CD14-positive monocyte (primary cell): ENCODE data around the gene PRDX3. TPM values are rescaled to one million over a fixed set of nuclear protein-coding genes. Genes with fewer than 3 reads are reported as not detected.

ENCODE experiments used
- DNase-seq, 3 donors: peaks; one replicate each; pipeline ENCODE4 v3.0.0-alpha.2; 2011 to 2022
- H2AFZ ChIP-seq: 2 replicates; pipeline ENCODE4 v1.6.0; 2012; ENCODE audit warnings: mild to moderate bottlenecking, low read depth, low read length, inconsistent platforms; ENCODE audit not compliant: insufficient read depth, poor library complexity, severe bottlenecking
- H3K27ac ChIP-seq, 2 donors: 1 replicate in 1 of 2; 2 replicates in 1 of 2; pipeline ENCODE4 v1.5.1; 2012 to 2013; ENCODE audit warnings: low read length in 2 of 2, control low read depth in 1 of 2, inconsistent platforms in 1 of 2, low read depth in 1 of 2, mild to moderate bottlenecking in 1 of 2
- H3K27me3 ChIP-seq, 2 donors: one replicate each; pipeline versions ENCODE4 v1.6.0 to v1.6.1; 2011 to 2013; ENCODE audit warnings: low read length in 2 of 2; ENCODE audit not compliant: control insufficient read depth in 2 of 2, insufficient read depth in 2 of 2
- H3K36me3 ChIP-seq, 2 donors: replicated peaks in 1 of 2; 1 replicate in 1 of 2; 2 replicates in 1 of 2; pipeline versions ENCODE4 v1.5.1 to v1.6.1; 2012 to 2013; ENCODE audit warnings: low read length in 2 of 2, control low read depth in 1 of 2, inconsistent platforms in 1 of 2, mild to moderate bottlenecking in 1 of 2; ENCODE audit not compliant: insufficient read depth in 2 of 2, control insufficient read depth in 1 of 2
- H3K4me1 ChIP-seq, 2 donors: 1 replicate in 1 of 2; 2 replicates in 1 of 2; pipeline versions ENCODE4 v1.5.1 to v1.6.1; 2012 to 2013; ENCODE audit warnings: low read length in 2 of 2, control low read depth in 1 of 2, inconsistent platforms in 1 of 2, mild to moderate bottlenecking in 1 of 2, moderate library complexity in 1 of 2; ENCODE audit not compliant: insufficient read depth in 2 of 2, control insufficient read depth in 1 of 2
- H3K4me2 ChIP-seq: replicated peaks from 2 replicates; pipeline ENCODE3; 2012; ENCODE audit warnings: low read length, moderate library complexity, mild to moderate bottlenecking; ENCODE audit not compliant: poor library complexity, severe bottlenecking; ENCODE audit errors: extremely low read depth
- H3K4me3 ChIP-seq, 3 experiments: fragments of 200-600 bp in 1 of 3; sonication (generic) in 1 of 3; replicated peaks in 1 of 3; 1 replicate in 2 of 3; 2 replicates in 1 of 3; pipeline ENCODE4 v1.5.1; 2011 to 2013; ENCODE audit warnings: low read length in 3 of 3, mild to moderate bottlenecking in 3 of 3, control low read depth in 2 of 3, low read depth in 2 of 3, inconsistent platforms in 1 of 3, moderate library complexity in 1 of 3
- H3K79me2 ChIP-seq: 2 replicates; pipeline ENCODE4 v1.6.0; 2012; ENCODE audit warnings: mild to moderate bottlenecking, control low read depth, inconsistent platforms, low read length, moderate library complexity; ENCODE audit not compliant: insufficient read depth
- H3K9ac ChIP-seq: 2 replicates; pipeline ENCODE4 v1.6.0; 2017; ENCODE audit warnings: low read length, mild to moderate bottlenecking; ENCODE audit not compliant: insufficient read depth, poor library complexity, severe bottlenecking
- H3K9me3 ChIP-seq, 2 donors: replicated peaks in 1 of 2; 1 replicate in 1 of 2; 2 replicates in 1 of 2; pipeline versions ENCODE4 v1.5.1 to v1.6.1; 2012 to 2013; ENCODE audit warnings: low read length in 2 of 2, control low read depth in 1 of 2; ENCODE audit not compliant: control insufficient read depth in 1 of 2, insufficient read depth in 1 of 2
- H4K20me1 ChIP-seq: 2 replicates; pipeline ENCODE4 v1.6.0; 2012; ENCODE audit warnings: mild to moderate bottlenecking, low read length, control low read depth, moderate library complexity; ENCODE audit not compliant: insufficient read depth
- H3K27ac Mint-ChIP-seq, 7 donors: one replicate each; pipeline ENCODE4 v1.8.0; 2020; ENCODE audit warnings: mild to moderate bottlenecking in 7 of 7, mixed read lengths in 7 of 7, moderate library complexity in 6 of 7, inconsistent platforms in 2 of 7
- H3K27me3 Mint-ChIP-seq, 3 donors: one replicate each; pipeline ENCODE4 v1.8.0; 2021 to 2022; ENCODE audit warnings: low read depth in 3 of 3, mild to moderate bottlenecking in 3 of 3, mixed read lengths in 3 of 3, moderate library complexity in 3 of 3, inconsistent platforms in 1 of 3
- H3K36me3 Mint-ChIP-seq, 2 donors: one replicate each; pipeline ENCODE4 v1.8.0; 2020; ENCODE audit warnings: mixed read lengths in 2 of 2, inconsistent platforms in 1 of 2, mild to moderate bottlenecking in 1 of 2
- H3K4me1 Mint-ChIP-seq: one replicate; pipeline ENCODE4 v1.8.0; 2020; ENCODE audit warnings: mild to moderate bottlenecking, mixed read lengths
- H3K4me3 Mint-ChIP-seq, 2 donors: one replicate each; pipeline ENCODE4 v1.8.0; 2020; ENCODE audit warnings: mild to moderate bottlenecking in 2 of 2, mixed read lengths in 2 of 2, moderate library complexity in 1 of 2
- H3K9me3 Mint-ChIP-seq, 7 donors: one replicate each; pipeline ENCODE4 v1.8.0; 2020 to 2022; ENCODE audit warnings: mixed read lengths in 7 of 7, mild to moderate bottlenecking in 6 of 7, moderate library complexity in 6 of 7, inconsistent platforms in 2 of 7
- WGBS: methylation state at CpG from one replicate; pipeline ENCODE4 v1.1.5; 2013; ENCODE audit warnings: missing lambda C conversion rate; ENCODE audit not compliant: insufficient coverage; 5-methylcytosine and 5-hydroxymethylcytosine counted together
- intact Hi-C, 2 donors: fragments of 100-400 bp; cut with micrococcal nuclease; formaldehyde crosslinking; loops; one replicate each; pipeline versions ENCODE4 v1.15.0 to v1.15.1; 2023
- polyA plus RNA-seq, 3 donors: library from polyadenylated mRNA; depleted of rRNA in 1 of 3; unstranded in 2 of 3; stranded (reverse) in 1 of 3; fragments of 300-500 nt in 2 of 3; fragments of >200 nt in 1 of 3; fragmentation: Illumina TruSeq in 2 of 3; gene quantifications; 1 replicate in 2 of 3; 2 replicates in 1 of 3; pipeline ENCODE4 v1.2.3, GENCODE V29; 2012 to 2021
- TF ChIP-seq, protein P1 (sequence below): fragments of 200-600 bp; IDR thresholded peaks from one replicate; pipeline ENCODE4 v1.8.0; 2022; ENCODE audit warnings: antibody characterized with exemption, mild to moderate bottlenecking

PRDX3 gene
- polyA plus RNA-seq, 3 donors = 81.9 to 459 (median 410) TPM

- DNase-seq = no peak
- Mint-ChIP-seq H3K27ac (peak overlapping the region in 2 of 7 donors; percentile 10 to 63), H3K27me3 (peaks cover 0 to 3% (median 0%) of the 10 kb centered on the region in 3 donors), H3K36me3 (peaks cover 39 to 64% of the 10 kb centered on the region in 2 donors), H3K4me1 (peaks cover 12% of the 10 kb centered on the region), H3K9me3 (no peaks in the 10 kb centered on the region), H3K4me3 (no peak overlapping the region)
- Histone ChIP-seq H4K20me1 (no peaks in the 10 kb centered on the region), H3K27ac (no peak overlapping the region), H3K27me3 (no peaks in the 10 kb centered on the region), H2AFZ (no peak overlapping the region), H3K4me3 (no peak overlapping the region), H3K36me3 (peaks cover 26 to 59% of the 10 kb centered on the region in 2 donors), H3K9me3 (no peaks in the 10 kb centered on the region), H3K4me1 (peaks cover 8 to 11% of the 10 kb centered on the region in 2 donors), H3K79me2 (peaks cover 1% of the 10 kb centered on the region), H3K9ac (no peak overlapping the region), H3K4me2 (no peak overlapping the region)
- intact Hi-C loops = loop anchor here in 1 of 2 donors (5.0 kb wide), 1 partner anchor 274 kb away; no protein-coding TSS in a partner anchor
- TF ChIP-seq, protein P1, sequence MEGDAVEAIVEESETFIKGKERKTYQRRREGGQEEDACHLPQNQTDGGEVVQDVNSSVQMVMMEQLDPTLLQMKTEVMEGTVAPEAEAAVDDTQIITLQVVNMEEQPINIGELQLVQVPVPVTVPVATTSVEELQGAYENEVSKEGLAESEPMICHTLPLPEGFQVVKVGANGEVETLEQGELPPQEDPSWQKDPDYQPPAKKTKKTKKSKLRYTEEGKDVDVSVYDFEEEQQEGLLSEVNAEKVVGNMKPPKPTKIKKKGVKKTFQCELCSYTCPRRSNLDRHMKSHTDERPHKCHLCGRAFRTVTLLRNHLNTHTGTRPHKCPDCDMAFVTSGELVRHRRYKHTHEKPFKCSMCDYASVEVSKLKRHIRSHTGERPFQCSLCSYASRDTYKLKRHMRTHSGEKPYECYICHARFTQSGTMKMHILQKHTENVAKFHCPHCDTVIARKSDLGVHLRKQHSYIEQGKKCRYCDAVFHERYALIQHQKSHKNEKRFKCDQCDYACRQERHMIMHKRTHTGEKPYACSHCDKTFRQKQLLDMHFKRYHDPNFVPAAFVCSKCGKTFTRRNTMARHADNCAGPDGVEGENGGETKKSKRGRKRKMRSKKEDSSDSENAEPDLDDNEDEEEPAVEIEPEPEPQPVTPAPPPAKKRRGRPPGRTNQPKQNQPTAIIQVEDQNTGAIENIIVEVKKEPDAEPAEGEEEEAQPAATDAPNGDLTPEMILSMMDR = no peak
- WGBS = 95% methylated on average over 6 of the region's 10 CpGs
These were observed 35.0 kb downstream of the PRDX3 start for GRCh38 chr10:119143657-119144056.

GRCh38 chr10:119140603-119141245 lies 37.9 kb downstream of the PRDX3 start:
- WGBS = 85% methylated on average over 6 of the region's 21 CpGs
- H3K36me3 Mint-ChIP-seq = peaks cover 26 to 41% of the 10 kb centered on the region in 2 donors
- Histone ChIP-seq H3K4me1 (peaks cover 27 to 29% of the 10 kb centered on the region in 2 donors), H3K4me2 (no peak overlapping the region), H3K9me3 (no peaks in the 10 kb centered on the region), H3K36me3 (peaks cover 10 to 34% of the 10 kb centered on the region in 2 donors), H3K27me3 (no peaks in the 10 kb centered on the region), H3K9ac (no peak overlapping the region), H2AFZ (no peak overlapping the region), H4K20me1 (no peaks in the 10 kb centered on the region), H3K4me3 (no peak overlapping the region), H3K27ac (peak overlapping the region in 1 of 2 donors; percentile 66), H3K79me2 (peaks cover 14% of the 10 kb centered on the region)
- H3K27ac Mint-ChIP-seq = peak overlapping the region in 3 of 7 donors; percentile 42 to 71 (median 58)
- H3K9me3 Mint-ChIP-seq = no peaks in the 10 kb centered on the region
- H3K27me3 Mint-ChIP-seq = peaks cover 0 to 3% (median 0%) of the 10 kb centered on the region in 3 donors
- no peak for DNase-seq
- TF ChIP-seq, protein P1 = no peak
- intact Hi-C loops = loop anchor here in 1 of 2 donors (5.0 kb wide), 1 partner anchor 277 kb away; no protein-coding TSS in a partner anchor
- H3K4me3 Mint-ChIP-seq = no peak overlapping the region
- peaks cover 24% of the 10 kb centered on the region for H3K4me1 Mint-ChIP-seq
